GM18502 (cell line): Measurements from ENCODE around the gene NDUFB7.
"Not testable (repeated sequence)": the region's sequence is repeated elsewhere in the genome, so short reads cannot be mapped to it uniquely, and the experiment has no call there.

Experiments used
- ATAC-seq: cut with Tn5 transposase; IDR thresholded peaks from one replicate; pipeline ENCODE4 v1.9.1; 2021; ENCODE audit warnings: mild to moderate bottlenecking; ENCODE audit not compliant: unreplicated experiment, poor library complexity

NDUFB7 gene

DNA sequence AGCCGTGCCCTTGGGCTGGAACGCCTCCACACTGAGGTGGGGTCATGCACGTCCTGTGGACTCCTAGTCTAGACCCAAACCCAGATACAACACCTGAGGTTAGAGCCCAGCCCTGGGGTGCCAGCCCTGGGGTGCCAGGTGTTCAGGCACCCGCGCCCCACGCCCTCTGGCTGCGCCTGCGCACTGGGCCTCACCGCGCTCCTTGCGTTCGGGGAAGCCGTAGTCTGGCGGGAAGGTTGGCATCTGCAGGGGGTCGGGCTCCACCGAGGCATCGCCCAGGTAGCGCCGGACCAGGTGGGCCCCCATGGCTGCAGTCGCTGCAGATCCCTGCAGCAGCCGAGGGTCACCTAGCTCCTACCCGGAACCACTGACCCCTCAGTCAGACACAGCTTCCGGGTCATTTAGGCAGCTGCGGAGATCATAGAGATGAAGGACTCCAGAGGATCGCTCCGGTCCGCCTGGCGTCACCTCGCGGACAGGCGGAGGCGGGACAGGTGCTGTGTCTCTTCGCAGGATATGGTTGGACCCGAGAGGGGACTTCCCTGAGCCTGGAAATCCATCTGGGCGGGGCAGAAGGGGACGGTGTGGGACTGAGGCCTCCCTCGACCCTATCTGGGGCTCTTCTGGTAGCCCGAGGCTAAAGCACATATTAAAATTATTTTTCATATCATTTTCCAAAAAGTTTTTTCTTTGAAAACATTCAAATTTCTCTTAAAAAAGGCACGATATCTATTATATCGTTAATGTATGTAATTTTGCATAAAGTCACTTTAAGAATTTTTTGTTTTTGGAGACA is at the start of gene NDUFB7:
Gene NDUFB7, minus strand, starts transcription at position 372 of the 796 bp plus-strand sequence. Its CDS starts 66 bp downstream, at position 306.
- peak; percentile 72 for ATAC-seq

DNA sequence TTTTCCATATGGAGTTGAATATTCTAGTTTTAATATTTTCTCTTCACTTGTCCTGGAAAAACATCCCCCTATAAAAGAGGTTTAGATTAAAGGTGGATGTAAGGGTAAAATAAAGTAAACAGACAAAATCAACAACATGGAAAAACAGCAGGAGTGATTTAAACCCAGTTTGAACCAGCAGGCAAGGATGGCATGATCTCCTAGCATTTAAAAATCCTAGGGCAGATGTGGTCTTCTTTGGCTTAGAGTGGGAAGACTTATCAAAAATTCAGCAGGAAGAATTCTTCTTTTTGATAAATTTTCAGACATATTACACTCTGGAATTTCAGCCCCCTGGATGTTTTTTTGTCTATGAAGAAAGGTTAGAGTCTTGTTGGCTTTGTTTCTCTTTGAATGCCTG is 47.5 kb upstream of the NDUFB7 start:
- no peak for ATAC-seq

DNA sequence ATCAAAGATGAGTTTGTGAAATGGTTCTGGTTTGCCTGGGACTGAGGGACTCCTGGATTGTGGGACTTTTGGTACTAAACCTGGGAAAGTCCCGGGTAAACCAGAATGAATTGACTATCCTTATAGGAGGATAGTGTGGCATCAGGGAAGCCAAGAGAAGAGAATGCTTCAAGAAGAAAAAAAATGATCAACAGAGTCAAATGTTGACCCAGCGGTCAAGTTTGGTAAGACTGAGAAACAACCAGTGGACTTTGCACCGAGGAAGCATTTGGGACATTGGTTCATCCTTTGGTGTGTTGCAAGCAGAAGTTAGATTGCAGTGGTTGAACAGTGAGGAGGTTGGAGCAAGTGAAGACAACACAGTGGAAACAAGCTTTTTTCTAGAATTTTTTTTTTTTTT is 44.5 kb upstream of the NDUFB7 start:
- ATAC-seq: no peak

DNA sequence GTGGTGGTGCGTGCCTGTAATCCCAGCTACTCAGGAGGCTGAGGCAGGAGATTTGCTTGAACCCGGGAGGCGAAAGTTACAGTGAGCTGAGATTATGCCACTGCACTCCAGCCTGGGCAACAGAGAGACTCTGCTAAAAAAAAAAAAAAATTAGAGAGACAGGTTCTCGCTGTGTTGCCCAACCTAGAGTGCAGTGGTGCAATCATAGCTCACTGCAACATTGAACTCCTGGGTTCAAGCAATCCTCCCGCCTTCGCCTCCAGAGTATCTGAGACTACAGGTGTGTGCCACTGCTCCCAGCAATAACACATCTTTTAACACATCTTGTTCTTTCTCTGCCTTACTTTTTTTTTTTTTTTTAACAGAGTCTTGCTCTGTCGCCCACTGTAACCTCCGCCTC is 43.8 kb upstream of the NDUFB7 start:
- ATAC-seq: no peak

GRCh38 chr19:14614099-14614412 is 42.2 kb upstream of the NDUFB7 start:
- ATAC-seq: no peak

- ATAC-seq: not testable (repeated sequence)
These were observed 41.7 kb upstream of the NDUFB7 start for GRCh38 chr19:14613399-14614098.

- ATAC-seq: no peak
These were observed 40.8 kb upstream of the NDUFB7 start for GRCh38 chr19:14612657-14613056.

DNA sequence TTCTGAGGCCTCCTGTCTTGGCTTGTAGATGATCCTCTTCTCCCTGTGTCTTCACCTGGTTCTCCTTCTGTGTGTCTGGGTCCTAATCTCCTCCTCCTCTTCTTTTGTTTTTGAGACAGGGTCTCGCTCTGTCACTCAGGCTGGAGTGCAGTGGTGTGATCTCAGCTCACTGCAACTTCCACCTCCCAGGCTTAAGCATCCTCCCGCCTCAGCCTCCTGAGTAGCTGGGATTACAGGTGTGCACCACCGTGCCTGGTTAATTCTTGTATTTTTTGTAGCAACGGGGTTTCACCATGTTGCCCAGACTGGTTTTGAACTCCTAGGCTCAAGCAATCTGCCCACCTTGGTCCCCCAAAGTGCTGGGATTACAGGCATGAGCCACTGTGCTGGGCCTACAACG is 40.4 kb upstream of the NDUFB7 start:
- not testable (repeated sequence) for ATAC-seq

- ATAC-seq: no peak
These were observed 39.2 kb upstream of the NDUFB7 start for GRCh38 chr19:14611051-14611450.

DNA sequence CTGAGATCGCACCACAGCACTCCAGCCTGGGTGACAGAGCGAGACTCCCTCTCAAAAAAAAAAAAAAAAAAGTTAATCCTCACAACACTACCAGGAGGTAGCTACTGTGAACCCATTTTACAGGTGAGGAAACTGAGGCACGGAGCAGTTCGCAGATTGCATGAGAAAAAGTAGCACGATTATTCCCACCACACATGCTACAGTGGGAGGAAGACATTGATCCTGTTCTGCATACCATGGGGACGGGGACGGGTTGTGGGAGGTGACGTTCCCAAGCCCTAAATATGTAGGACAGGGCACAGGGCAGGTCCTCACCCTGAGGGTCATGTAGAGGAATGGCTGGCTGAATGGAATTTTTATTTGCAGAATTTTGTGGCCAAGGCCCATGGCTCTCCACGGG is 34.8 kb upstream of the NDUFB7 start:
- no peak for ATAC-seq

DNA sequence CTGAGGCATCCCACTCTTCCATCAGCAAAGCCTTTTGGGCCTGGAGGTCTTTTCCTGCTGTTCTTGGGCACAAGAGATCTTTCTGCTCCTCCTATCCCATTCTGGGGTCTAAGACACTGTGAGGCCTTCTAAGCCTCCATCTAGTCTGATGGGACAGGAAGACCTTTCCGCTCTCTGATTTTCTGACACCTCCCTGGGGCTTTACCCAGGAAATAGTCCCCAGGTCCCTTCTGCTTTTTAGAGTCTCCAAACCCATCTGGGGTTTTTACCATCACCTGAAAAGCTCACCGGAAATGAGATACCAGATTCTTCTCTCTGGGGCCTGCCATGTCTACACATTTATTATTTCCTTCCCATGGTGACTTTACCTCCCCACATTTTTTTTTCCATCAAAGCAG is 32.1 kb upstream of the NDUFB7 start:
- peak; percentile 84 for ATAC-seq

- no peak for ATAC-seq
These were observed 27.8 kb upstream of the NDUFB7 start for GRCh38 chr19:14599548-14600147.

- ATAC-seq: no peak
These were observed 23.7 kb upstream of the NDUFB7 start for GRCh38 chr19:14595558-14595957.

- not testable (repeated sequence) for ATAC-seq
These were observed 17.6 kb upstream of the NDUFB7 start for GRCh38 chr19:14589433-14589832.

DNA sequence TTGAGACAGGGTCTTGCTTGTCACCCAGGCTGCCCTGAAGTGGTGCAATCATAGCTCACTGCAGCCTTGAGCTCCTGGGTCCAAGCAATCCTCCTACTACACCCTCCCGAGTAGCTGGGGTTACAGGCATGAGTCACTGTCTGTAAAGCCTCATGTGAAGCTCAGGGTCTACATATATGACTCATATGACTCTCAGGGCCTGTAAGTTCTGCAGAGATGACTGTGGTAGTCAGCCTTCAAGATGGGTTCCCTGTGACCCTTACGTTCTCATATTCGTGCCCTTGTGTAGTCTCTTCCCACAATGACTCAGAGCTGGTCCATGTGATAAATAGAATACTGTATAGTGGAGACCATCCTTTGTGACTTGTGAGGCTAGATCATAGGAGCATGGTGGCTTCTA is 13.3 kb upstream of the NDUFB7 start:
- ATAC-seq: peak; percentile 79

DNA sequence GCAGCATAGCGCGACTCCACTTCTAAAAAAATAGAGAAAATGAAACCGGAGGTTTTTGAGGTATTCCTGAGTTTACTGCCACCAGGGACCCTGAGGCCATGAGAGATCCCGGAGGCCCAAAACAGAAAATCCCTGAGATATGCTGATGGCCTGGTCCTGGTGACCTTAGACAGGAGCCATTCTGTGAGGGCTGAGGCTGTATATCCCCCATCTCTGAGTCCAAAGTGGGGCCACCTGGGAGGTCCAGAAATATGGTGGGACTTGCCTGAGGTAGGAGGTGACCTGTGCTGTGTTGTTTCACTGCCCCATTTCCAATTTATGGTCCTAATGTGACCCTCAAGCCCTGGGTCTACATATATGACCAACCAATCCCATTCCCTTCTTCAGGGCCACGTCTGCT is 12.5 kb upstream of the NDUFB7 start:
- ATAC-seq: not testable (repeated sequence)

DNA sequence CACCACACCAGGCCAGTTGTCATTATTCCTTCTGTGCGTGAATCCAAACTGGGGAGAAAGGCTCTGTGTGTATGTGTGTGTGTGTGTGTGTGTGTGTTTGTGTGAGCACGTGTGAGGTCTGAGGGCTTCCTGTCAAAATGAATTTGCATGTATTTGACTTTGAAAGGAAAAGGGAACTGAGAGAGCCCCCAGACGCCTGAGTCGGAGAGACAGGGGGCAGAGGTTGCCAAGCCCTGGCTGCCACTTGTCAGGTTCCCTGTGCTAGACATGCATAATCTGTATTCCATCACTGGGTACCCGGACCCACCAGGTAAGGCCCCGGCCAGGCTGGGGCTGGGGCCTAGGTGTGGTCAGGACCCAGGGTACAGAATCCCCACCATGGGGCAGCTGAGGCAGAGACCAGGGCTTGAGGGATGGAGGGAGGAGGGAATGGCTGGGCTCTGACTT is 11.1 kb upstream of the NDUFB7 start, which contains the start of gene CLEC17A:
Gene CLEC17A, plus strand, starts transcription at position 191 of the 447 bp plus-strand sequence. Its CDS starts 77 bp downstream, at position 268.
- peak; percentile 26 for ATAC-seq

DNA sequence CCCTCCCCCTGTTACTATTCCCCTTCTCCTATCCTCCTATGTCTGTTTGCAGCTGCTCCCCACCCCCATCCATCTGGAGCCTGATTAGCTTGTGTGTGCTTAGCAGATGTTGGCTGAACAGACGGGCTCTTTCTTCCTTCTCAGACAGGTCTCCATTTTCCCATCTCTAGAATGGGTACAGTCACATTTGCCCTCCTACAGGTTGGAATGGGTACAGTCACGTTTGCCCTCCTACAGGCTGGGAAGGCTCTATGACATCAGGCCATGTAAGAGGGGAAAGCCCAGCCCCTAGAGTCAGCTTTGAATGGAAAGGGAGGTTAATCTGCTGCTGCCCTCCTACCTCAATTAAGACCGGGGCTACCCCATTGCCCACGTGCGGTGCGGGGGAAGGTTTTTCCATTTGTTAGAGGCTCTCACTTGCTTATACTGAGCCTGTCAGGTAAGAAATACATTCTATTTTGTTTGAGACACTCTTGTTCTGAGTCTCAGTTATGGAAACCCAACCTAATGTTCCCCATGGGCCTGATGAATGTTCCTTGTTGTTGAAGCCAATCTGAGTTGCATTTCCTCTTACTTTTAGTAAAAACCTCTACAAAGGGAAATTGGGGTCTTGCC is 8.9 kb upstream of the NDUFB7 start:
- ATAC-seq: no peak

DNA sequence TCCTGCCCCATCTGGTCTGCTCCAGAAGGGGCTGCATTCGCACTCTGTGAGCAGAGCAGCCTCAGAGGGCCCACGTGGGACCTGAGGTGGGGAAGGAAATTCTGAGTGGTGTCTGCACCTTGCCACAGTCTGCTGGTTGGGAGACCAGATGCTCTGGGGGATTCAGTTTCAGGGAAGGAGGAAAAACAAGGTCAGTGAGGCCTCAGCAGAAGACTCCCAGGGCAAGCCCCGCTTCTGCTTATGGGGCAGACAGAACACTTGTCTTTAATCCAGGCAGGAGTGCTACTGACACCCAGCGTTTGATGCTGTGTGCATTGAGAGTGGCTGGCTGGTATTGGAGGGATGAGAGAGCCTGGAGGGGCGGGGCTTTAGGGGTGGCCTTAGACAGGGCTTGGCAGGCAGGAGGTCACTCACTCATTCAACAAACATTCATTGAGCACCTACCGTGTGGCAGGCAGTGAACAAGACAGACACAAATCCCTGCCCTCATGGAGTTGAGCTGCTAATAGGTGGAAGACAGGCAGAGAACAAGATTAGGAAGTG is 6.1 kb upstream of the NDUFB7 start:
- peak; percentile 33 for ATAC-seq

DNA sequence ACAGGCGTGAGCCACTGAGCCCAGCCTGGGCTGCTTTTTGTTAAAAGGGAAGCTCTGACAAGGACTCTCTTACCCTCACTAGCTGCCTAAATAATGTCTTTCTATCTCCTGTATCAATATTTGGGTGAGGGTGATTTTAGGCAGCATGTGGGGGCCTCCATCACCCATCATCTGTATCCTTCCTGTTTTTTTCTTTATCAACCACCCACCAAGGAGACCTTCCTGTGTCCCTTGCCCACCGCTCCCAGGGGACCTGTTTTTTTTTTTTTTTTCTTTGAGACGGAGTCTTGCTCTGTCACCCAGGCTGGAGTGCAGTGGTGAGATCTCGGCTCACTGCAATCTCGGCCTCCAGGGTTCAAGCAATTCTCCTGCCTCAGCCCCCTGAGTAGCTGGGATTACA is 5.4 kb upstream of the NDUFB7 start:
- ATAC-seq: no peak

- ATAC-seq: no peak
These were observed 4.5 kb upstream of the NDUFB7 start for GRCh38 chr19:14576363-14576762.
